NCI-H2081 (cell line): ENCODE results near the gene YTHDC2.

ENCODE experiments used
- DNase-seq, 2 experiments: peaks; one replicate each; lab custom pipeline; 2025; lab: John Stamatoyannopoulos, UW

YTHDC2 gene

GRCh38 chr5:113606298-113607134, 93.0 kb downstream of the YTHDC2 start:
- DNase-seq: peak; percentile 54 to 58

- no peak for DNase-seq
These were observed 93.9 kb downstream of the YTHDC2 start for GRCh38 chr5:113607361-113607760.

GRCh38 chr5:113608113-113608596, 94.7 kb downstream of the YTHDC2 start:
- DNase-seq: no peak

GRCh38 chr5:113612060-113612496, 98.6 kb downstream of the YTHDC2 start:
- peak; percentile 8 to 18 for DNase-seq

- no peak for DNase-seq
These were observed 100.7 kb downstream of the YTHDC2 start for GRCh38 chr5:113614191-113614590.

- DNase-seq: no peak
These were observed 102.2 kb downstream of the YTHDC2 start for GRCh38 chr5:113615708-113616107.

GRCh38 chr5:113617191-113617796, 103.8 kb downstream of the YTHDC2 start:
- no peak for DNase-seq

GRCh38 chr5:113632996-113633395, 119.5 kb downstream of the YTHDC2 start:
- no peak for DNase-seq

GRCh38 chr5:113634957-113635356, 121.5 kb downstream of the YTHDC2 start:
- DNase-seq: no peak

- no peak for DNase-seq
These were observed 128.2 kb downstream of the YTHDC2 start for GRCh38 chr5:113641715-113642114.
